Measurements from ENCODE around the gene SPAG6. TPM values are rescaled to one million over a fixed set of nuclear protein-coding genes. Genes with fewer than 3 reads are reported as not detected.

SPAG6 gene
- total and polyA plus RNA-seq, 2 experiments from 2014 or later, result 0.21 TPM; not detected in 1

DNA sequence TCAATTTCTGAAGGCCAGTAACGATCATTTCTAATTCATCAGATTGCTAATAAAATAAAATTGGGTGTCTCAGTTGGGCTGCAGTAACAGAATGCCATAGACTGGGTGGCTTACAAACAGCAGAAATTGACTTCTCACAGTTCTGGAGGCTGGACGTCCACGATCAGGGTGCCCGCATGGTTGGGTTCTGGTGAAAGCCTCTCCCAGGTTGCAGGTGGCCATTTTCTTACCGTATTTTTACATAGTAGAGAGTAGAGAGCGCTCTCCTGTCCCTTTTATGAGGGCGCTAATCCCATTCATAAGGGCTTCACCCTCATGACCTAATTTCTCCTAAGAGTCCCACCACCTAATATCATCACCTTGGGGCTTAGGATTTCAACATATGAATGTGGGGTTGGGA lies 106.0 kb downstream of the SPAG6 start (continued):
- TF ChIP-seq, protein P1, sequence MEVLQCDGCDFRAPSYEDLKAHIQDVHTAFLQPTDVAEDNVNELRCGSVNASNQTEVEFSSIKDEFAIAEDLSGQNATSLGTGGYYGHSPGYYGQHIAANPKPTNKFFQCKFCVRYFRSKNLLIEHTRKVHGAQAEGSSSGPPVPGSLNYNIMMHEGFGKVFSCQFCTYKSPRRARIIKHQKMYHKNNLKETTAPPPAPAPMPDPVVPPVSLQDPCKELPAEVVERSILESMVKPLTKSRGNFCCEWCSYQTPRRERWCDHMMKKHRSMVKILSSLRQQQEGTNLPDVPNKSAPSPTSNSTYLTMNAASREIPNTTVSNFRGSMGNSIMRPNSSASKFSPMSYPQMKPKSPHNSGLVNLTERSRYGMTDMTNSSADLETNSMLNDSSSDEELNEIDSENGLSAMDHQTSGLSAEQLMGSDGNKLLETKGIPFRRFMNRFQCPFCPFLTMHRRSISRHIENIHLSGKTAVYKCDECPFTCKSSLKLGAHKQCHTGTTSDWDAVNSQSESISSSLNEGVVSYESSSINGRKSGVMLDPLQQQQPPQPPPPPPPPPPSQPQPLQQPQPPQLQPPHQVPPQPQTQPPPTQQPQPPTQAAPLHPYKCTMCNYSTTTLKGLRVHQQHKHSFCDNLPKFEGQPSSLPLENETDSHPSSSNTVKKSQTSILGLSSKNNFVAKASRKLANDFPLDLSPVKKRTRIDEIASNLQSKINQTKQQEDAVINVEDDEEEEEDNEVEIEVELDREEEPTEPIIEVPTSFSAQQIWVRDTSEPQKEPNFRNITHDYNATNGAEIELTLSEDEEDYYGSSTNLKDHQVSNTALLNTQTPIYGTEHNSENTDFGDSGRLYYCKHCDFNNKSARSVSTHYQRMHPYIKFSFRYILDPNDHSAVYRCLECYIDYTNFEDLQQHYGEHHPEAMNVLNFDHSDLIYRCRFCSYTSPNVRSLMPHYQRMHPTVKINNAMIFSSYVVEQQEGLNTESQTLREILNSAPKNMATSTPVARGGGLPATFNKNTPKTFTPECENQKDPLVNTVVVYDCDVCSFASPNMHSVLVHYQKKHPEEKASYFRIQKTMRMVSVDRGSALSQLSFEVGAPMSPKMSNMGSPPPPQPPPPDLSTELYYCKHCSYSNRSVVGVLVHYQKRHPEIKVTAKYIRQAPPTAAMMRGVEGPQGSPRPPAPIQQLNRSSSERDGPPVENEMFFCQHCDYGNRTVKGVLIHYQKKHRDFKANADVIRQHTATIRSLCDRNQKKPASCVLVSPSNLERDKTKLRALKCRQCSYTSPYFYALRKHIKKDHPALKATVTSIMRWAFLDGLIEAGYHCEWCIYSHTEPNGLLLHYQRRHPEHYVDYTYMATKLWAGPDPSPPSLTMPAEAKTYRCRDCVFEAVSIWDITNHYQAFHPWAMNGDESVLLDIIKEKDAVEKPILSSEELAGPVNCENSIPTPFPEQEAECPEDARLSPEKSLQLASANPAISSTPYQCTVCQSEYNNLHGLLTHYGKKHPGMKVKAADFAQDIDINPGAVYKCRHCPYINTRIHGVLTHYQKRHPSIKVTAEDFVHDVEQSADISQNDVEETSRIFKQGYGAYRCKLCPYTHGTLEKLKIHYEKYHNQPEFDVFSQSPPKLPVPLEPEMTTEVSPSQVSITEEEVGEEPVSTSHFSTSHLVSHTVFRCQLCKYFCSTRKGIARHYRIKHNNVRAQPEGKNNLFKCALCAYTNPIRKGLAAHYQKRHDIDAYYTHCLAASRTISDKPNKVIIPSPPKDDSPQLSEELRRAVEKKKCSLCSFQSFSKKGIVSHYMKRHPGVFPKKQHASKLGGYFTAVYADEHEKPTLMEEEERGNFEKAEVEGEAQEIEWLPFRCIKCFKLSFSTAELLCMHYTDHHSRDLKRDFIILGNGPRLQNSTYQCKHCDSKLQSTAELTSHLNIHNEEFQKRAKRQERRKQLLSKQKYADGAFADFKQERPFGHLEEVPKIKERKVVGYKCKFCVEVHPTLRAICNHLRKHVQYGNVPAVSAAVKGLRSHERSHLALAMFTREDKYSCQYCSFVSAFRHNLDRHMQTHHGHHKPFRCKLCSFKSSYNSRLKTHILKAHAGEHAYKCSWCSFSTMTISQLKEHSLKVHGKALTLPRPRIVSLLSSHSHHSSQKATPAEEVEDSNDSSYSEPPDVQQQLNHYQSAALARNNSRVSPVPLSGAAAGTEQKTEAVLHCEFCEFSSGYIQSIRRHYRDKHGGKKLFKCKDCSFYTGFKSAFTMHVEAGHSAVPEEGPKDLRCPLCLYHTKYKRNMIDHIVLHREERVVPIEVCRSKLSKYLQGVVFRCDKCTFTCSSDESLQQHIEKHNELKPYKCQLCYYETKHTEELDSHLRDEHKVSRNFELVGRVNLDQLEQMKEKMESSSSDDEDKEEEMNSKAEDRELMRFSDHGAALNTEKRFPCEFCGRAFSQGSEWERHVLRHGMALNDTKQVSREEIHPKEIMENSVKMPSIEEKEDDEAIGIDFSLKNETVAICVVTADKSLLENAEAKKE (CRISPR knock-in tag; IDR thresholded peaks at IDR 0.05), result no peak
- TF ChIP-seq CREB1 (CRISPR knock-in tag; IDR thresholded peaks at IDR 0.05; ENCODE audit: low read depth) (no peak), EZH2phosphoT487 (IDR thresholded peaks at IDR 0.05; ENCODE audit: unreplicated experiment) (no peak)
- TF ChIP-seq, protein P2, sequence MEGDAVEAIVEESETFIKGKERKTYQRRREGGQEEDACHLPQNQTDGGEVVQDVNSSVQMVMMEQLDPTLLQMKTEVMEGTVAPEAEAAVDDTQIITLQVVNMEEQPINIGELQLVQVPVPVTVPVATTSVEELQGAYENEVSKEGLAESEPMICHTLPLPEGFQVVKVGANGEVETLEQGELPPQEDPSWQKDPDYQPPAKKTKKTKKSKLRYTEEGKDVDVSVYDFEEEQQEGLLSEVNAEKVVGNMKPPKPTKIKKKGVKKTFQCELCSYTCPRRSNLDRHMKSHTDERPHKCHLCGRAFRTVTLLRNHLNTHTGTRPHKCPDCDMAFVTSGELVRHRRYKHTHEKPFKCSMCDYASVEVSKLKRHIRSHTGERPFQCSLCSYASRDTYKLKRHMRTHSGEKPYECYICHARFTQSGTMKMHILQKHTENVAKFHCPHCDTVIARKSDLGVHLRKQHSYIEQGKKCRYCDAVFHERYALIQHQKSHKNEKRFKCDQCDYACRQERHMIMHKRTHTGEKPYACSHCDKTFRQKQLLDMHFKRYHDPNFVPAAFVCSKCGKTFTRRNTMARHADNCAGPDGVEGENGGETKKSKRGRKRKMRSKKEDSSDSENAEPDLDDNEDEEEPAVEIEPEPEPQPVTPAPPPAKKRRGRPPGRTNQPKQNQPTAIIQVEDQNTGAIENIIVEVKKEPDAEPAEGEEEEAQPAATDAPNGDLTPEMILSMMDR (conservative IDR thresholded peaks at IDR 0.05; ENCODE audit: low read depth in 2 of 2), result no peak

DNA sequence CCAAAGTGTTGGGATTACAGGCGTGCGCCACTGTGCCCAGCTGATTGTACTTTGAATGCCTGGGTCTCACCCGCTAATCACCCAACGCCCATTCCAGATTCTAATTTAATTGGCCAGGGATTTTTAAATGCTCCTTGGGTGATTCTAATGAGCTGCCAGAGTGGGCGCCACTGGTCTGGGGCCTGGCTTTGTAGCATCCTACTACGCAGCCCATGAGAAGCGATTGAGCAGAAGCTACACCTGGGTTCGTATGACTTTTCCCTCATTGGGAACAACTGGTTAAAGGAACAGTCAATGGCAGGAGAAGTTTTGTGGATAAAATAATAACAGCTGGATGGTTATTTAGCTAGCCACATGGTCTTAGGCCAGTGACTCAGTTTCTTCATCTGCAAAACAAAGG lies 108.0 kb downstream of the SPAG6 start:
- H3K4me1 ChIP-seq (ENCODE audit: insufficient read depth), result no peaks in the 10 kb centered on the region
- H3K27ac ChIP-seq (ENCODE audit: low read depth), result no peak overlapping the region
- TF ChIP-seq EZH2 (IDR thresholded peaks at IDR 0.05; ENCODE audit: low read depth, unreplicated experiment), result no peak
- TF ChIP-seq, protein P2 (conservative IDR thresholded peaks at IDR 0.05; ENCODE audit: low read depth in 2 of 2), result peak; percentile 46 to 53
- no peaks in the 10 kb centered on the region for H3K36me3 ChIP-seq (ENCODE audit: insufficient read depth)
- no peaks in the 10 kb centered on the region for H3K27me3 ChIP-seq (ENCODE audit: insufficient read depth)
- H4K20me1 ChIP-seq (replicated peaks; ENCODE audit: insufficient read depth), result no peaks in the 10 kb centered on the region
- H3K36me3 Mint-ChIP-seq (ENCODE audit: low read depth), result no peaks in the 10 kb centered on the region
- no peaks in the 10 kb centered on the region; the same call in 2 of the 3 replicates for H3K4me1 Mint-ChIP-seq
- peaks cover 4% of the 10 kb centered on the region for H3K27me3 Mint-ChIP-seq (ENCODE audit: insufficient read depth, low read depth, poor library complexity)
- H3F3A ChIP-seq (replicated peaks; ENCODE audit: low read depth), result no peaks in the 10 kb centered on the region
- no peak overlapping the region for H3K4me3 ChIP-seq
- no peak overlapping the region for H3K4me2 ChIP-seq
- peak; percentile 34 for DNase-seq (ENCODE audit: low spot score)
- no peaks in the 10 kb centered on the region for H3K9me2 ChIP-seq (ENCODE audit: insufficient read depth)
- H3K27ac Mint-ChIP-seq, result no peak overlapping the region
- peaks cover 7% of the 10 kb centered on the region for H3K9me3 Mint-ChIP-seq
- peak; percentile 34; the same call in 1 of the 3 replicates for ATAC-seq
- H2AFZ ChIP-seq, result no peak overlapping the region
- no peaks in the 10 kb centered on the region for H3K79me2 ChIP-seq (replicated peaks; ENCODE audit: insufficient read depth)
- H3K4me3 Mint-ChIP-seq, result no peak overlapping the region
